ENCODE data around the gene MYOD1. TPM values are rescaled to one million over a fixed set of nuclear protein-coding genes. Genes with fewer than 3 reads are reported as not detected.

Gene MYOD1
- total RNA-seq, 2 experiments from 2014 or later = not detected

DNA sequence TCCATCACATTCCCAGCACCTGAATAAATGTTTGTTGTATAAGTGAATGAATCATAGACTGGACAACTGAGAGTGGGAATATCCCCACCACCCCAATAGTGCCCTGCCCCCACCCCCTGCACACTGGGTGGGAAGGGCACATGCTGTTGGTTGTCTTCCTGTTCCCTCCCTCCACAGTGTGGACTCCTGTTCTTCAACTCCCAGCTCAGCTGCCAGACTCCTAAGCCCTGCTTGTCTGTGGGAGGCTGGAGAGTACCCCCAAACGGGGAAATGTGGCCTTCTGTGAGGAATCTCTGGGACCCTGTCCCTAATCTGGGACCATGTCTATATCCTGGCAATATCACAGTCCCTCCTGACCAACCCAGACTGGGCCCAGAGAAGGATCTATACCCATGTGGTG, 5.5 kb upstream of the MYOD1 start:
- DNase-seq (no peak), ATAC-seq (no peak)
- H3K9me3 Mint-ChIP-seq (ENCODE audit: insufficient read depth) = no peaks in the 10 kb centered on the region
- ChIA-PET CTCF (no interaction called here), POLR2A (no interaction called here)
- H3K36me3 Mint-ChIP-seq (ENCODE audit: low read depth) = no peaks in the 10 kb centered on the region
- no peaks in the 10 kb centered on the region for H3K4me1 Mint-ChIP-seq (ENCODE audit: low read depth)
- H3K27me3 Mint-ChIP-seq (ENCODE audit: low read depth) = peaks cover 10% of the 10 kb centered on the region
- no peak overlapping the region for H3K27ac Mint-ChIP-seq
- no peak overlapping the region for H3K4me3 Mint-ChIP-seq

DNA sequence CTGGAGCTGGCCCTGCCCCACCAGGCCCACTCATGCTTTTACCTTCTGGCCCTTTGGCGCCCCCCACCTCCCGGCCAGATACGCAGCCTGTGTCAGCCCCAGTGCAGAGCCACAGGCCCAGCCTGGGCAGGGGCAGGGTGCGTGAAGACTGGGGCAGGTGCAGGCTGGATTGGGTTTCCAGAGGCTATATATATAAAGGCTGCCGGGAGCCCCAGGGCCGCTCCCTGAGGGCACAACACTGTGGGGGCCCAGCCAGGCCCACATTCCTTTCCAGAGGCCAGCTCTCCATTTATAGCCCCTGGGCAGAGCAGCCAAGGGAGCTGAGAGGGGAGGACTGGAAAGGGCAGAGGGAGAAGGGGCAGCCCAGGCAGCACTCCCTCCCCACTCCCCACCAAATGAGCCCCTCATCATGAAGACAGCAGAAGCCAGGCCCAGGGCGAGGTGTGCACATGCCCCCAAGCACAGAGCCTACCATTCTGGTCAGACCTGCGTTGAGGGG, 5.0 kb upstream of the MYOD1 start:
- ChIA-PET CTCF (no interaction called here), POLR2A (no interaction called here)
- no peak for ATAC-seq
- H3K36me3 Mint-ChIP-seq (ENCODE audit: low read depth) = no peaks in the 10 kb centered on the region
- no peaks in the 10 kb centered on the region for H3K4me1 Mint-ChIP-seq (ENCODE audit: low read depth)
- H3K4me3 Mint-ChIP-seq = no peak overlapping the region
- H3K27ac Mint-ChIP-seq = no peak overlapping the region
- H3K27me3 Mint-ChIP-seq (ENCODE audit: low read depth) = peaks cover 13% of the 10 kb centered on the region
- DNase-seq = no peak
- no peaks in the 10 kb centered on the region for H3K9me3 Mint-ChIP-seq (ENCODE audit: insufficient read depth)

DNA sequence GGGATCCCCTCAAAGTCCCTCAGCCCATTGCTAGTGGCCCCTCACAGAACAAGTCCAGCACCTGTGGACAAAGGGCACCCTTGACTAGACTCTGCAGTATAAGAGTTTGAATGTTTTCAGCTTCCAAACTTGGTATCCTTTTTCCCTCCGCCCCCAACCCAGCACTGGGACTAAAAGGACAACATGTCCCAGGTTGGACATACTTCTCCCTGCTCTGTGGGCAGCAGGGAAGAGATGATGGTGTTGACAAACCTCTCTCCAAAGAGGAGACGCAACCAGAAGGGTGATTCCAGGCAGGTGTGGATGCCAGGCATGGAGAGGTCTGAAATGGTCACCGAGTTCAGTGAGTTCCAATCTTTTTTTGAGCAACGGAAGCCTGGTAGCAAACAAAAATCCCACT, 4.5 kb upstream of the MYOD1 start:
- no peak overlapping the region for H3K4me3 Mint-ChIP-seq
- no peak for DNase-seq
- ChIA-PET CTCF (no interaction called here), POLR2A (no interaction called here)
- H3K36me3 Mint-ChIP-seq (ENCODE audit: low read depth) = no peaks in the 10 kb centered on the region
- peaks cover 15% of the 10 kb centered on the region for H3K27me3 Mint-ChIP-seq (ENCODE audit: low read depth)
- ATAC-seq = no peak
- H3K27ac Mint-ChIP-seq = no peak overlapping the region
- no peaks in the 10 kb centered on the region for H3K9me3 Mint-ChIP-seq (ENCODE audit: insufficient read depth)
- no peaks in the 10 kb centered on the region for H3K4me1 Mint-ChIP-seq (ENCODE audit: low read depth)

DNA sequence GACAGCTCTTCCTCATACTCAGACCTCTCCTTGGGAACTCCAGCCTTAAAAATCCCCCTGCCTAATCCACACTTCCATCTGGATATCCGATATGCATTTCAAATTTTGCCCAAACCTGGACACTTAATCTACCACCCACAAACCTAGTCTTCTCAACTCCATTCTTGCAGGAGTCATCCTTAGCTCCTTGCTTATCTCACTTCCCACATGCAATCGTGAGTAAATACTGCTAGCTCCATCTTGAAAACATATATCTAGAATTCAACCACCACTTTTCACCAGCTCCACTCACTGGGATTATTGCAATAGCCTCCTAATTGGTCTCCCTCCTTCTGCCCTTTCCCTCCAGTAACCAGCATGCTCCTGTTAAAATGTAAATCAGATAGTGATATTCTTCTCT, 2.6 kb upstream of the MYOD1 start:
- Mint-ChIP-seq H3K4me1 (ENCODE audit: low read depth) (no peaks in the 10 kb centered on the region), H3K27ac (no peak overlapping the region), H3K27me3 (ENCODE audit: low read depth) (peaks cover 30% of the 10 kb centered on the region), H3K9me3 (ENCODE audit: insufficient read depth) (no peaks in the 10 kb centered on the region), H3K4me3 (no peak overlapping the region), H3K36me3 (ENCODE audit: low read depth) (no peaks in the 10 kb centered on the region)
- POLR2A ChIA-PET = no interaction called here
- DNase-seq = no peak
- CTCF ChIA-PET = no interaction called here
- ATAC-seq = no peak

DNA sequence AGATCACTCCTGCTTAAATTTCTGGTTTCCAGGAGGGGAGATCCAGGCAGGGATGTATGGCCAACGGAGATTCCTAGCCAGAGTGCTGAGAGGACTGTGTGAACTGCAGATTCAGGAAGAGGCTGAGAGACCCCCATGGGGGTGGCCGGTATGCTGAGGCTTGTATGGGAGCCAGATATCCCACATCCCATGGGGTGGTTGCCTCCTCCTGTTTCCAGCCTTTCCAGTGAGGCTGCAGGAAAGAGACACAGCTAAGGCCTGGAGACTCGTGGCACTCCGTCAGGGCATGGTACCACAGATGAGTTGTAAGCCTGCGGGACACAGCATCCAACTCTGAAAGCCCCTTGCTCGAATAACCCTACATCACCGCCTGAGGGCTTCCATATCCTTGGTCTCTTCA, 1.4 kb upstream of the MYOD1 start:
- Mint-ChIP-seq H3K27ac (no peak overlapping the region), H3K9me3 (ENCODE audit: insufficient read depth) (no peaks in the 10 kb centered on the region), H3K36me3 (ENCODE audit: low read depth) (no peaks in the 10 kb centered on the region), H3K27me3 (ENCODE audit: low read depth) (peaks cover 42% of the 10 kb centered on the region), H3K4me1 (ENCODE audit: low read depth) (no peaks in the 10 kb centered on the region), H3K4me3 (no peak overlapping the region)
- POLR2A ChIA-PET = no interaction called here
- CTCF ChIA-PET = interaction anchor here (0.7 to 1.8 kb wide), 2 partner anchors 13 to 261 kb away, joined by 3 to 5 read pairs; no protein-coding TSS in a partner anchor
- ATAC-seq (no peak), DNase-seq (no peak)

DNA sequence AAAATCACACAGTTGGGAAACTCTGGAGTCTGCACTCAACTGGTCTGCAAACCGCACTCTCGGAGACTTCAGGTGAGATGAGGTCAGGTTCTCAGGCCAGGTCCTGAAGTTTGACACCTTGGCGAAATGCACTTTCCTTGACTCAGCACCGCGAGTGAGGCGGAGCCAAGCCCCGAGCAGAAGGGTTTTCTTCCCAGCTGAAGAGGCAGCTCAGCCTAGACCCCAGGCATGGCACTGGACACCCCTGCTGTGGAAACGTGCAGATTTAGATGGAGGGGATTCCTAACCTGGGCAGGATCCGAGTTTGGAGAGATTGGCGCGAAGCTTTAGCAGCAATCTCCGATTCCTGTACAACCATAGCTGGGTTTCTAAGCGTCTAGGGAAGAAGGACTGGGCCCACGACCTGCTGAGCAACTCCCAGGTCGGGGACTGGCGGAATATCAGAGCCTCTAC, 835 bp upstream of the MYOD1 start:
- ChIA-PET CTCF (interaction anchor here (1.8 to 2.7 kb wide), 2 partner anchors 13 to 260 kb away, joined by 5 to 10 read pairs; no protein-coding TSS in a partner anchor), POLR2A (no interaction called here)
- DNase-seq (no peak), ATAC-seq (no peak)
- Mint-ChIP-seq H3K27ac (no peak overlapping the region), H3K4me1 (ENCODE audit: low read depth) (no peaks in the 10 kb centered on the region), H3K9me3 (ENCODE audit: insufficient read depth) (no peaks in the 10 kb centered on the region), H3K4me3 (no peak overlapping the region), H3K36me3 (ENCODE audit: low read depth) (no peaks in the 10 kb centered on the region), H3K27me3 (ENCODE audit: low read depth) (peaks cover 43% of the 10 kb centered on the region)

DNA sequence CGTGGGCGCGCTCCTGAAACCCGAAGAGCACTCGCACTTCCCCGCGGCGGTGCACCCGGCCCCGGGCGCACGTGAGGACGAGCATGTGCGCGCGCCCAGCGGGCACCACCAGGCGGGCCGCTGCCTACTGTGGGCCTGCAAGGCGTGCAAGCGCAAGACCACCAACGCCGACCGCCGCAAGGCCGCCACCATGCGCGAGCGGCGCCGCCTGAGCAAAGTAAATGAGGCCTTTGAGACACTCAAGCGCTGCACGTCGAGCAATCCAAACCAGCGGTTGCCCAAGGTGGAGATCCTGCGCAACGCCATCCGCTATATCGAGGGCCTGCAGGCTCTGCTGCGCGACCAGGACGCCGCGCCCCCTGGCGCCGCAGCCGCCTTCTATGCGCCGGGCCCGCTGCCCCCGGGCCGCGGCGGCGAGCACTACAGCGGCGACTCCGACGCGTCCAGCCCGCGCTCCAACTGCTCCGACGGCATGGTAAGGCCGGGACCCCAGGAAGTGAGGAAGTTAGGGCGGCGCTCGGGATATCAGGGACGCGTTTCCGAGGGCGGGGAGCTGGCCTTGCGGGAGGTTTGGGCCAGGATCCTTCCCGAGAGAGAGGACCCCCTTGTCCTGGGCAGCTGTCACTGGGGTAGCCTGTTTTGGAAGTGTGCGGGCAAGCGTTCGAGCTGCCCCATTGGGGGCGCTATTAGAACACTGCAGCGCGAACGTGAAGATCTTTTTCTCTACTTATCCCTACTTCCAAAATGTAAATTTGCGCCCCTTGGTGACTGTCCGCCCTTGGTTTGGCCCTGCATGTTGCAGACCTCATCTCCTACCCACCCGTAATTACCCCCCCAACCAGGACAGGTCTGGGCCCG, 796 bp downstream of the MYOD1 start:
- H3K4me1 Mint-ChIP-seq (ENCODE audit: low read depth) = no peaks in the 10 kb centered on the region
- H3K4me3 Mint-ChIP-seq = no peak overlapping the region
- H3K27me3 Mint-ChIP-seq (ENCODE audit: low read depth) = peaks cover 45% of the 10 kb centered on the region
- ATAC-seq (no peak), DNase-seq (no peak)
- CTCF ChIA-PET = interaction anchor here (2.7 kb wide), 1 partner anchor 11 kb away, joined by 10 read pairs; no protein-coding TSS in a partner anchor
- no peaks in the 10 kb centered on the region for H3K9me3 Mint-ChIP-seq (ENCODE audit: insufficient read depth)
- H3K36me3 Mint-ChIP-seq (ENCODE audit: low read depth) = no peaks in the 10 kb centered on the region
- H3K27ac Mint-ChIP-seq = no peak overlapping the region
- POLR2A ChIA-PET = no interaction called here

DNA sequence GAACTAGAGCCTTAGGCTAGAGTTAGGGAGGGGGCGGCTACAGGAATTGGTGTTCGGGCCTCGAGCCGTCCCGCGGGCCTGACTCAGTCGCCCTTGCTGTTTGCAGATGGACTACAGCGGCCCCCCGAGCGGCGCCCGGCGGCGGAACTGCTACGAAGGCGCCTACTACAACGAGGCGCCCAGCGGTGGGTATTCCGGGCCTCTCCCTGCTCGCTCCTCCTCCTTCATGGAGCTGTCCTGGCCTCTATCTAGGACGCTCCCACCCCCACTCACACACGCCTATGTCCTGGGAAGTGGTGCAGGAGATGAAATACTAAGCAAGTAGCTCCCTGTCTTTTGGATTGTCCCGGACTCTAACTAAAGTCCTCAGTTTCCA, 1.4 kb downstream of the MYOD1 start:
- ChIA-PET CTCF (interaction anchor here (2.7 kb wide), 1 partner anchor 10 kb away, joined by 10 read pairs; no protein-coding TSS in a partner anchor), POLR2A (no interaction called here)
- Mint-ChIP-seq H3K9me3 (ENCODE audit: insufficient read depth) (no peaks in the 10 kb centered on the region), H3K4me3 (no peak overlapping the region), H3K27me3 (ENCODE audit: low read depth) (peaks cover 51% of the 10 kb centered on the region), H3K36me3 (ENCODE audit: low read depth) (no peaks in the 10 kb centered on the region), H3K27ac (no peak overlapping the region), H3K4me1 (ENCODE audit: low read depth) (no peaks in the 10 kb centered on the region)
- ATAC-seq = no peak
- no peak for DNase-seq

DNA sequence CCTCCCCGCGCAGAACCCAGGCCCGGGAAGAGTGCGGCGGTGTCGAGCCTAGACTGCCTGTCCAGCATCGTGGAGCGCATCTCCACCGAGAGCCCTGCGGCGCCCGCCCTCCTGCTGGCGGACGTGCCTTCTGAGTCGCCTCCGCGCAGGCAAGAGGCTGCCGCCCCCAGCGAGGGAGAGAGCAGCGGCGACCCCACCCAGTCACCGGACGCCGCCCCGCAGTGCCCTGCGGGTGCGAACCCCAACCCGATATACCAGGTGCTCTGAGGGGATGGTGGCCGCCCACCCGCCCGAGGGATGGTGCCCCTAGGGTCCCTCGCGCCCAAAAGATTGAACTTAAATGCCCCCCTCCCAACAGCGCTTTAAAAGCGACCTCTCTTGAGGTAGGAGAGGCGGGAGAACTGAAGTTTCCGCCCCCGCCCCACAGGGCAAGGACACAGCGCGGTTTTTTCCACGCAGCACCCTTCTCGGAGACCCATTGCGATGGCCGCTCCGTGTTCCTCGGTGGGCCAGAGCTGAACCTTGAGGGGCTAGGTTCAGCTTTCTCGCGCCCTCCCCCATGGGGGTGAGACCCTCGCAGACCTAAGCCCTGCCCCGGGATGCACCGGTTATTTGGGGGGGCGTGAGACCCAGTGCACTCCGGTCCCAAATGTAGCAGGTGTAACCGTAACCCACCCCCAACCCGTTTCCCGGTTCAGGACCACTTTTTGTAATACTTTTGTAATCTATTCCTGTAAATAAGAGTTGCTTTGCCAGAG, 2.0 kb downstream of the MYOD1 start:
- CTCF ChIA-PET = interaction anchor here (2.5 kb wide), 1 partner anchor 10 kb away, joined by 13 read pairs; no protein-coding TSS in a partner anchor
- no peak overlapping the region for H3K4me3 Mint-ChIP-seq
- H3K4me1 Mint-ChIP-seq (ENCODE audit: low read depth) = no peaks in the 10 kb centered on the region
- no peak for ATAC-seq
- POLR2A ChIA-PET = no interaction called here
- no peak for DNase-seq
- no peaks in the 10 kb centered on the region for H3K36me3 Mint-ChIP-seq (ENCODE audit: low read depth)
- H3K9me3 Mint-ChIP-seq (ENCODE audit: insufficient read depth) = no peaks in the 10 kb centered on the region
- no peak overlapping the region for H3K27ac Mint-ChIP-seq
- H3K27me3 Mint-ChIP-seq (ENCODE audit: low read depth) = peaks cover 52% of the 10 kb centered on the region

DNA sequence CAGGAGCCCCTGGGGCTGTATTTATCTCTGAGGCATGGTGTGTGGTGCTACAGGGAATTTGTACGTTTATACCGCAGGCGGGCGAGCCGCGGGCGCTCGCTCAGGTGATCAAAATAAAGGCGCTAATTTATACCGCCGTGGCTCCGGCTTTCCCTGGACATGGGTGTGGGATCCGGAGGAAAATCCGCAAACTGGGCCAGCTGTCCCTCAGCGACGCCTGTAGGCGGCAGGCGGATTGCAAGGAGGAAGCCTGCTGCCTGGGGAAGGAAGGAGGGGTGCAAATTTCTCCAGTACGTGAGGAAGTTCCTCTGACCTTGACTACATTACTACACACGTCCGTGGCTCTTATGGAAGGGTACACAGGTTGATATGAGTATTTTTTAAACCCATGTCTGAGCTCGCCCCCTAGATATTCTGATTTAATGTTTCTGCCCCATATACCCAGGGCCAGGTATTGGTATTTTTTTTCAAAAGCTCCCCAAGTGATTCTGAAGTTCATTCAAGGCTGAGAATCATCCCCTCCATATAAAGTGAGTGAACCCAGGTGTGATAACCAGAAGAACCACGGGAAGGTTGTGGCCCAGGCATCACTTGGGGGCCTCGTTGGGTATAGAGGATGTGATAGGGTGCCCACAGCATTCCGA, 2.8 kb downstream of the MYOD1 start:
- Mint-ChIP-seq H3K36me3 (ENCODE audit: low read depth) (no peaks in the 10 kb centered on the region), H3K4me1 (ENCODE audit: low read depth) (no peaks in the 10 kb centered on the region), H3K27me3 (ENCODE audit: low read depth) (peaks cover 54% of the 10 kb centered on the region), H3K27ac (no peak overlapping the region), H3K9me3 (ENCODE audit: insufficient read depth) (no peaks in the 10 kb centered on the region), H3K4me3 (no peak overlapping the region)
- DNase-seq = no peak
- ChIA-PET CTCF (interaction anchor here (2.5 kb wide), 1 partner anchor 9 kb away, joined by 13 read pairs; no protein-coding TSS in a partner anchor), POLR2A (no interaction called here)
- ATAC-seq = no peak

DNA sequence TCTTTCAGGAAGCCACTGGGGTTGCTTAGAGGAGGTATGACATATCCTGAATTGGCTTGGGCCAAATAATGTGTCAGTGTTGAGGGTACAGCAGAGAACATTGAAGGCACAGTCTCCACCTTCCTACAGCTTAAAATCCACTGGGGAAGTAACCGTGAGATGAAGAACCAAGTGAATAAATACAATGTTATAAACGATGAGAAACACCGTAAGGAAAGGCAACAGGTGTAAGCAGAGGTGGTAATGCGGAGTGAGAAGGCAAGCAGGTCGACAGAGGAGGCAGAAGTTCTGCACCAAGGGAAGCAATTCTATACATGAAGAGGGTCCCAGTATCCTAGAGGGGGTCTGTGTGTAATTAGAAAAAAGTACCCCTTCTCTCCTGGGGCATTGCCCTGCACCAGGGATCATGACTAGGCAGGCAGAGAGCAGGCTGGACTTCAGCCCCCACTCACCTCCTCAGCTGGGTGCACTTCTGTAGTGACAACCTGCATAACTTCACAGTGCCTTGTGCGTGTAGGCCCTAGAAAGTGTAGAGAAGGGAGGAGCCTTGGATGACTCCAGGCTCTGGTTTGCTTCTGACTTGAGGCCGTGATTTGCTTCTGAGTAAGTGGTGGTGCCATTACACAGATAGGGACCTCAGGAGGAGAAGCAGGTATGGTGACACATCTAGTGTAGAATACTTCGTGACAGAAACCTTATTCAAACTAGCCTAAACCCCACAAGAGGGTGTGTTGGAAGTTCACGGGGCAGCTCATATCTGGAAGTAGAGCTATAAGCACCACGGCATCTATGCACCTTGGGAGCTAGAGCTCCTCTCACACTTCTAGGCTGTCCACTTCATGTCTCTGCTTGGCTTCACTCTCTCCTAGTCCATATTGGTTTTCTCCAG, 4.9 kb downstream of the MYOD1 start:
- ChIA-PET POLR2A (no interaction called here), CTCF (no interaction called here)
- no peaks in the 10 kb centered on the region for H3K36me3 Mint-ChIP-seq (ENCODE audit: low read depth)
- ATAC-seq (no peak), DNase-seq (no peak)
- H3K9me3 Mint-ChIP-seq (ENCODE audit: insufficient read depth) = no peaks in the 10 kb centered on the region
- H3K27me3 Mint-ChIP-seq (ENCODE audit: low read depth) = peaks cover 64% of the 10 kb centered on the region
- H3K27ac Mint-ChIP-seq = no peak overlapping the region
- no peak overlapping the region for H3K4me3 Mint-ChIP-seq
- H3K4me1 Mint-ChIP-seq (ENCODE audit: low read depth) = no peaks in the 10 kb centered on the region

Measured in activated CD8-positive, alpha-beta T cell treated with anti-CD3 and anti-CD28 coated beads, Interleukin-2, amount 10 ng/mL, durations not matched to agents 7 days and 5 days (primary cell).